B cell (primary cell): Measurements from ENCODE around the gene MLEC. TPM values are rescaled to one million over a fixed set of nuclear protein-coding genes. Genes with fewer than 3 reads are reported as not detected.
A peak's percentile ranks its signal among the peaks of the same experiment; 100 is the strongest.

ENCODE experiments used
- ATAC-seq: fragments of 200-7000 bp; cut with Tn5 transposase; one replicate; pipeline ENCODE4 v1.10.0; 2021; ENCODE audit warnings: low read depth, mild to moderate bottlenecking, moderate number of reproducible peaks, moderate library complexity
- CTCF ChIA-PET: fragments of 350-600 bp; sonication (Branson Sonifier 250); formaldehyde crosslinking; loops from one replicate; lab custom pipeline; 2021; ENCODE audit warnings: antibody characterized with exemption, inconsistent platforms; lab: Charles Lee
- POLR2A ChIA-PET: fragments of 350-600 bp; sonication (Branson Sonifier 250); formaldehyde crosslinking; loops from one replicate; lab custom pipeline; 2021; ENCODE audit warnings: antibody characterized with exemption; lab: Charles Lee
- DNase-seq: peaks from one replicate; pipeline ENCODE4 v3.0.0; 2013
- H2AFZ ChIP-seq: 2 replicates; pipeline ENCODE4 v1.6.1; 2012; ENCODE audit warnings: mild to moderate bottlenecking, low read depth, low read length; ENCODE audit not compliant: insufficient read depth, poor library complexity, severe bottlenecking
- H3K27ac ChIP-seq, 2 donors: 1 replicate in 1 of 2; 2 replicates in 1 of 2; pipeline ENCODE4 v1.5.1; 2012 to 2013; ENCODE audit warnings: low read length in 2 of 2, mild to moderate bottlenecking in 2 of 2, moderate library complexity in 1 of 2
- H3K27me3 ChIP-seq, 4 experiments: fragments of 200-600 bp in 1 of 4; sonication (generic) in 1 of 4; replicated peaks in 1 of 4; 1 replicate in 2 of 4; 2 replicates in 2 of 4; pipeline versions ENCODE4 v1.6.1 to v1.7.0; 2013 to 2016; ENCODE audit warnings: low read length in 3 of 4, mild to moderate bottlenecking in 2 of 4, mixed read lengths in 1 of 4, moderate library complexity in 1 of 4; ENCODE audit not compliant: insufficient read depth in 4 of 4, control insufficient read depth in 3 of 4; ENCODE audit errors: control extremely low read depth in 1 of 4
- H3K36me3 ChIP-seq, 2 experiments: replicated peaks in 1 of 2; 1 replicate in 1 of 2; 2 replicates in 1 of 2; pipeline versions ENCODE4 v1.6.1 to v1.7.1; 2013; ENCODE audit warnings: low read length in 1 of 2; ENCODE audit not compliant: insufficient read depth in 2 of 2, control insufficient read depth in 1 of 2; ENCODE audit errors: control extremely low read depth in 1 of 2, extremely low read depth in 1 of 2
- H3K4me1 ChIP-seq, 2 donors: fragments of 200-600 bp in 1 of 2; sonication (generic) in 1 of 2; 1 replicate in 1 of 2; 2 replicates in 1 of 2; pipeline versions ENCODE4 v1.5.1 to v1.6.1; 2013 to 2017; ENCODE audit warnings: low read length in 2 of 2; ENCODE audit not compliant: control insufficient read depth in 2 of 2, insufficient read depth in 2 of 2
- H3K4me2 ChIP-seq: replicated peaks from 2 replicates; pipeline ENCODE3; 2012; ENCODE audit warnings: mild to moderate bottlenecking, low read depth, low read length; ENCODE audit not compliant: poor library complexity, severe bottlenecking
- H3K4me3 ChIP-seq, 5 experiments: fragments of 200-600 bp in 1 of 5; sonication (generic) in 1 of 5; 1 replicate in 3 of 5; 2 replicates in 2 of 5; pipeline versions ENCODE4 v1.5.1 to v1.7.0; 2011 to 2016; ENCODE audit warnings: low read length in 4 of 5, mild to moderate bottlenecking in 4 of 5, low read depth in 2 of 5, control low read depth in 1 of 5, moderate library complexity in 1 of 5; ENCODE audit not compliant: insufficient read depth in 1 of 5; ENCODE audit errors: control extremely low read depth in 1 of 5, extremely low read depth in 1 of 5
- H3K79me2 ChIP-seq: fragments of 200-600 bp; sonication (generic); one replicate; pipeline ENCODE4 v1.6.0; 2016; ENCODE audit warnings: low read length; ENCODE audit not compliant: control insufficient read depth, insufficient read depth
- H3K9ac ChIP-seq: fragments of 200-600 bp; sonication (generic); 2 replicates; pipeline ENCODE4 v1.6.1; 2017; ENCODE audit warnings: mild to moderate bottlenecking, low read length, moderate library complexity
- H3K9me3 ChIP-seq, 3 donors: one replicate each; pipeline versions ENCODE4 v1.6.1 to v1.7.1; 2013; ENCODE audit warnings: low read length in 2 of 3; ENCODE audit not compliant: control insufficient read depth in 2 of 3, insufficient read depth in 1 of 3; ENCODE audit errors: control extremely low read depth in 1 of 3
- H4K20me1 ChIP-seq: 2 replicates; pipeline ENCODE4 v1.6.0; 2012; ENCODE audit warnings: mild to moderate bottlenecking, low read length; ENCODE audit not compliant: insufficient read depth, control insufficient read depth, poor library complexity, severe bottlenecking
- H3K27ac Mint-ChIP-seq: one replicate; pipeline ENCODE4 v1.8.0; 2021; ENCODE audit warnings: mixed read lengths
- H3K27me3 Mint-ChIP-seq: one replicate; pipeline ENCODE4 v1.8.0; 2021; ENCODE audit warnings: mixed read lengths
- H3K4me1 Mint-ChIP-seq: one replicate; pipeline ENCODE4 v1.8.0; 2021; ENCODE audit warnings: mixed read lengths
- H3K4me3 Mint-ChIP-seq: one replicate; pipeline ENCODE4 v1.8.0; 2021; ENCODE audit warnings: mixed read lengths
- H3K9me3 Mint-ChIP-seq: one replicate; pipeline ENCODE4 v1.8.0; 2022; ENCODE audit warnings: mixed read lengths; ENCODE audit not compliant: insufficient read depth
- CTCF ChIP-seq: fragments of 200-600 bp; IDR thresholded peaks from one replicate; pipeline ENCODE4 v1.8.0; 2022; ENCODE audit warnings: antibody characterized with exemption, mild to moderate bottlenecking
- EZH2 ChIP-seq: IDR thresholded peaks from 2 replicates; pipeline ENCODE4 v1.6.1; 2012; ENCODE audit warnings: borderline replicate concordance, low read depth, mild to moderate bottlenecking, moderate library complexity, low read length; ENCODE audit not compliant: insufficient read depth, poor library complexity, severe bottlenecking
- WGBS: methylation state at CpG from one replicate; pipeline ENCODE4 v1.1.5; 2013; ENCODE audit warnings: missing lambda C conversion rate; ENCODE audit not compliant: insufficient coverage; 5-methylcytosine and 5-hydroxymethylcytosine counted together
- intact Hi-C: fragments of 100-400 bp; cut with micrococcal nuclease; formaldehyde crosslinking; loops from one replicate; pipeline ENCODE4 v1.10.0; 2022
- polyA plus RNA-seq: library from polyadenylated mRNA; depleted of rRNA; stranded (reverse); fragments of >200 nt; gene quantifications from 2 replicates; pipeline ENCODE4 v1.2.3, GENCODE V29; 2012
- total RNA-seq, 2 donors: library from RNA; stranded (reverse); fragments of 120-200 nt in 1 of 2; gene quantifications; 1 replicate in 1 of 2; 2 replicates in 1 of 2; pipeline versions ENCODE4 v1.2.3 to v1.2.4, GENCODE V29; 2013 to 2022

The MLEC gene
- total and polyA plus RNA-seq, 2 donors (not counting 1 experiment from before 2014, with no cell fraction given) = 5.5 to 52.6 TPM

- no peaks in the 10 kb centered on the region for H3K9me3 Mint-ChIP-seq
- no peak for TF ChIP-seq EZH2
- TF ChIP-seq CTCF = no peak
- ATAC-seq = no peak
- Histone ChIP-seq H3K27me3 (peaks cover 0 to 4% (median 2%) of the 10 kb centered on the region in 4 experiments), H3K9ac (no peak overlapping the region), H3K36me3 (no peaks in the 10 kb centered on the region), H3K4me3 (no peak overlapping the region), H3K9me3 (peaks cover 0 to 4% (median 0%) of the 10 kb centered on the region in 3 donors), H3K79me2 (no peaks in the 10 kb centered on the region), H3K27ac (no peak overlapping the region), H4K20me1 (no peaks in the 10 kb centered on the region), H3K4me2 (no peak overlapping the region), H2AFZ (no peak overlapping the region), H3K4me1 (peaks cover 61 to 74% of the 10 kb centered on the region in 2 donors)
- H3K27ac Mint-ChIP-seq = no peak overlapping the region
- H3K27me3 Mint-ChIP-seq = peaks cover 8% of the 10 kb centered on the region
- intact Hi-C loops = no loop called here
- 49% methylated on average over 5 of the region's 5 CpGs for WGBS
- H3K4me3 Mint-ChIP-seq = peak overlapping the region; percentile 44
- no peak for DNase-seq
- ChIA-PET POLR2A (interaction anchor here (1.1 kb wide), 1 partner anchor 14 kb away, joined by 3 read pairs; no protein-coding TSS in a partner anchor), CTCF (interaction anchor here (0.9 to 15.8 kb wide), 5 partner anchors 13 to 21 kb away, joined by 3 to 204 read pairs (median 4); partner anchors contain the start of gene MLEC)
- peaks cover 71% of the 10 kb centered on the region for H3K4me1 Mint-ChIP-seq
Observed at GRCh38 chr12:120670667-120671066, 16.3 kb upstream of the MLEC start.

DNA sequence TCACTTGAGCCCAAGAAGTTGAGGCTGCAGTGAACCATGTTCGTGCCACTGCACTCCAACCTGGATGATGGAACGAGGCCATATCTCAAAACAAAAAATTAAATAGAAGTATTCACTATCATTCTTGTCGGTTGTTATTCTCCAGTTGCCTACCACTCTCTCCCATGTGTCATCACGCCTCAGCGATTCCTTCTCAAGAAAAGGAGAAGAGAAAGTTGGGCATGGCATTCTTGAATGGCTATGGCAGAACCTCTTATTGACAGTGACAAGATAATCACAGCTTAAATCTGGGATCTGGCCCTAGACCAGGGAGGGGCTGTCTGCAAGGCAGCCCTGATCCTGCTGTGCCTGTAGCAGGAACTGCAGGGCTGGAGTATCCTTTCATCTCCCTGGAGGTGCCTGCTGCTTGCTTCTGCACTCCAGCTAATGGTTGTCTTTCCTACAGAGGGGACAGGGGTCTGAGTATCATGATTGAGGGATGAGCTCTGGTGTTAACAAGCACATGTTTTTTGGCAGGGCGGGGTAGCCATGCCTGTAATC lies 12.8 kb upstream of the MLEC start:
- Histone ChIP-seq H3K4me2 (peak overlapping the region; percentile 64), H3K4me3 (peak overlapping the region in 1 of 5 experiments; percentile 3), H3K4me1 (peaks cover 56 to 69% of the 10 kb centered on the region in 2 donors), H3K36me3 (no peaks in the 10 kb centered on the region), H2AFZ (no peak overlapping the region), H3K9me3 (peaks cover 0 to 4% (median 0%) of the 10 kb centered on the region in 3 donors), H3K79me2 (no peaks in the 10 kb centered on the region), H3K27me3 (peaks cover 0 to 4% (median 2%) of the 10 kb centered on the region in 4 experiments), H4K20me1 (no peaks in the 10 kb centered on the region), H3K9ac (peak overlapping the region; percentile 5), H3K27ac (no peak overlapping the region)
- Mint-ChIP-seq H3K4me1 (peaks cover 68% of the 10 kb centered on the region), H3K9me3 (no peaks in the 10 kb centered on the region), H3K27me3 (peaks cover 5% of the 10 kb centered on the region), H3K4me3 (peak overlapping the region; percentile 83), H3K27ac (peak overlapping the region; percentile 87)
- ChIA-PET POLR2A (interaction anchor here (0.5 to 1.8 kb wide), 2 partner anchors 12 to 935 kb away, joined by 5 to 10 read pairs; partner anchors contain the start of gene MLEC), CTCF (interaction anchor here (1.4 to 15.8 kb wide), 3 partner anchors 10 to 24 kb away, joined by 5 to 204 read pairs (median 7); no protein-coding TSS in a partner anchor)
- no CpG with 5 or more reads among the region's 6 CpGs for WGBS
- TF ChIP-seq EZH2 (no peak), CTCF (no peak)
- DNase-seq = peak; percentile 80
- peak; percentile 51 for ATAC-seq
- intact Hi-C loops = loop anchor here (1.0 kb wide), 1 partner anchor 11 kb away; no protein-coding TSS in a partner anchor
